ENCODE measurements around the gene MAP3K5.
"Not testable (repeated sequence)": the region's sequence is repeated elsewhere in the genome, so short reads cannot be mapped to it uniquely, and the experiment has no call there.

Gene MAP3K5

DNA sequence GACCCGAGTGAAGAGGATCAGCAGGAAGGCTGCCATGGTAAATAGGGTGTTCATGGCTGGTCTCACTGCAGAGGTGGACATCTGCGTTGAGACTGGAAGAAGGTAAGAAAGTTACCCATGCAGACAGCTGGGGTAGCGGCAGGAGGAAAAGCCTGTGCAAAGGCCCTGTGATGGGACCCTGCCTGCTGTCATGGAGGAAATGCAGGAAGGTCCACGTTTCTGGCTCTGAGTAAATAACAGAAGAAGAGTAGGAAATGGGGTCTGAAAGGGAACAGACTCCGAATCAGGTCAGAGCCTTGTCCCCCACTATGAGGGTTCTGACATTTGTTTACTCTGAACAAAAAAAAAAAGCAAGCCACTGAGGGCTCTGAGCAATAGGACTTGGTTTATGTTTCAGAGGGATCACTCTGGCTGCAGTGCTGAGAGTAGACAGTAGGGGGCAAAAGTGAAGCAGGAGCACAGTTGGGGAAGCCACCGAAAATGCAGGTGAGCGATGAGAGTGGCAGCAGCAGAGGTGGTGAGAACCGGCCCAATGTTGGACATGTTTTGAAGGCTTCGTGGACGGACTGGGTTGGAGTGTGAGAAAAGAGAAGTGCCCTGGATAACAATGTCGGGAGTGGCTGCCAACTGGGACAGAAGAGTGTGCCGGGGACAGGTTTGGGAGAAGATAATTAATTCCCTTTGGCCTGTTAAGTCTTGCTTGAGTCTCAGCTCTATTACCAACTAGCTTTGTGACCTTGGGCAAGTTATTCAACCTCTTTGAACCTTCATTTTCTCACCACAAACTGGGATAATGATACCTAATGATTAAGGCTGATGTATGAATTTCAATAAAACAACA, 184.1 kb downstream of the MAP3K5 start:
- DNase-seq (ENCODE audit: low spot score) = no peak

DNA sequence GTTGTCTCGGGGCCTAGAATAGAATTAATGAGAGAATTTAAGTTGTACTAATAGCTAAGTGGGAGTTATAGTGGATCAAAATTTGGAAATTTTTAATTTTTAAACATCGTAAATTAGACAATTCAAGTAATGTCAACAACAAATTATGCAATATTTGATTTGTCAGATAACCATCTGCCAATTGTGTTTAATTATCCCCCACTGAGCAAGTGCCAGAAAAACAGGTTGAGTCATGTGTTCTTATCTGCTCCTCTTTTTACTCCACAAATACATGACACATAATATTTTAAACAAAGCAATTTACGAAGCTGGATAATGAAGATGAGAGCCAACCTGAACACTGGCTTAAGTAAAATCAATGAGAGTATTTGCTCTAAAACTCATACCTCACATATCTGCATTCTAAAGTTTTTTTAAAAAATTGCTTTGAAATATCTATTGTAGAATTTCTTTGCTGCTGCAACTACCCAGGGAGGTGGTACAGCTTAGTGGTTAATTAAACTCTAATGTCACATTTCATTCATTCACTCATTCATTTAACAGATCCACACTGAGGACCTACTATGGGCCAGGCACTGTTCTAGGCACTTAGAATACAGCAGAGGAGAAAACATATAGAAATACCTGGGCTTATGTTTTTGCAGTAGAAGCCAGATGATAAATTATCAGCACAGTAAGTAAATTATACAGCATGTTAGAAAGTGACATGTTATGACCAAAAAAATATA, 184.9 kb downstream of the MAP3K5 start:
- no peak for DNase-seq (ENCODE audit: low spot score)

DNA sequence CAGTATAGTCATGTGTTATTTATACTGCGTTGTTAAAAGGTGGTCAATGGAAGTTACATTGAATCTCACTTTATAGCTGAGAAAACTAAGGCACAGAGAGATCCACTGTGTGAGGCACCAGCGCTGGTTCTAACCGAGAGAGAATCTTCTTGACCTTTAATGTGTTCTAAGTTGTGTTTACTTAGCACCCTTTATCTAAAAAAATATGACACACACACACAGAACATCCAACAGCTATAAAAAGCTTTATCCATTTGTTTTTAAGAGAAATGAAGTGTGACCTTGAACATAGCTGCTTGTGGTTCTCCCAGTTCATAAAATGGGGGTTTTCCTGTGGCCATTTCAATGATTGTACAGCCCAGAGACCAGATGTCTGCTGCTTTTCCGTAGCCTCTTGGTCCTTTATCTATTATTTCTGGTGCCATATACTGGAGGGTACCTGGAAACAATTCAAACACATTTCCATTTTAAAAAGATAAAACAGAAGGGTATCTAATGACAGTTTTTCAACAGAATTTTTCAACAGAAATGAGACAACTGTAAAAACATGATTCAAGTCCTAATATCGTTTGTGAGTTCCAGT, 187.3 kb downstream of the MAP3K5 start:
- DNase-seq (ENCODE audit: low spot score) = no peak

DNA sequence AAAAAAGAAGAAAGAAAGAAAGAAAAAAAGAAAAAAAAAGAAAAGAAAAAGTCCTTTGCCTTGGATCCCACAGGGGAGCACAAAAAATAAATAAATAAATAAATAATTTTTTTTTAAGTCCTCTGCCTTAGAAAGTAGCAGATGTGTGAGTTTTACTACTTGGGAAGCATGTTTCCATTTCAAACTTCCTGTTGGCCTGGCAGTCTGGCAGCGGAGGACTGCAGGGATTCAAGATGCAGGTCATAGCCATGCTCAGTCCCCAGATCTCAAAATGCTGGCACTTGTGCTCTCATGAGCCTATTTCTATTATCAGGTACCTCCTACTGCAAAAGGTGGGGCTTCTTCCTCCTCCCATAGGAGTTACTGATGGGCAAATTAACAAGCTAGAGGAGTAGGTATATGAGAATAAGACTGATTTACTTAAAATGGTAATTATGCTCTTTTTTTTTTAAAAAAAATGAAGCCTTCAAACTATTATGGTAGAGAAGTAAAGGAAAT, 187.9 kb downstream of the MAP3K5 start:
- DNase-seq (ENCODE audit: low spot score) = no peak

DNA sequence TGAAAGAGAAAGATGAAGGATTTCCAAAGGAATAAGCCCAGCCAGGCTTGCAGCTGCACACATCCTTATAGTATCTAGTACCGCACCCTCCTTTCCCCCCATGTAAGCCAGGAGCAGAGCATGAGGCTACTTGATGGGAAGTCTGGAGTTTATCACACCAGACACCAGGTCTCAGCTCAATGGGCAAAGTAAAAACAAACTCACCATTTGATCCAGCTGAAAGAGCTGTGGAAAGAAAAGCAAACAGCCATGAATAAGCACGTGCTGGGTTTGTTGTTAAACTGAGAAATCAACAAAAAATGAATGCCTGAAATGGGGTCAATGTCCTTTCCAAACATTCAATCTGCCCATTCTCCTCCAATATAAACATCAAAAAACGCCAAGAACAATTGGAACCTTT, 191.5 kb downstream of the MAP3K5 start:
- DNase-seq (ENCODE audit: low spot score) = no peak

DNA sequence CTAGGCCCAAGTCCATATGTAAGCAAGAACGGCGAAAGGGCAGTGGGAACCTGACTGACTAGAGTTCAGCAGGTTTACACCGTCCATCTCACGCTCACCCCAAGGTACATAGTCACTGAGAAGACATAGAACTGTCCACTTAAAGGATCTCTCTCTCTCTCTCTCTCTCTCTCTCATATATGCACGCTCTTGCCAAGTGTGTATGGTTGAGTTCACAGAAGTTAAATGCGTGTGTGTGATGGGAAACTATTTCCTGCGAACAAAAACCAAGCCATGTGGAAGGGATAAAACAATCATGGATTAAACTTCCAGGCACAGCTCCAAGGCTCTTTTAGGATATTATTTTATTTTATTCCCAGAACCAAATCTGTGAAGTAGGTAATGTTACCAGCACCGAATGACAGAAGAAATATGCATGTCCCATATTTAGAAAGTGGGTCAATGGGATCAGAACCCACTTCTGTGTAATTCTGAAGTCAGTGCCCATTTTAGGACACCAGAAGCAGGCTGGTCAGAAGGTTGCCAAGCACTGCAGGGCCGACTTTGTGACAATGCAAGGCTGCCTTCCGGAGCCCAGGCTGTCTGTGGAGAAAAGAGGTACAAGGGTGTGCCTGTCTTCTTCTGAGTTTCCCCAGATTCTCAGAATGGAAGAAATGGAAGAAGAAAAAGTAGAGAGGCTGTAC, 192.8 kb downstream of the MAP3K5 start:
- DNase-seq (ENCODE audit: low spot score) = no peak

DNA sequence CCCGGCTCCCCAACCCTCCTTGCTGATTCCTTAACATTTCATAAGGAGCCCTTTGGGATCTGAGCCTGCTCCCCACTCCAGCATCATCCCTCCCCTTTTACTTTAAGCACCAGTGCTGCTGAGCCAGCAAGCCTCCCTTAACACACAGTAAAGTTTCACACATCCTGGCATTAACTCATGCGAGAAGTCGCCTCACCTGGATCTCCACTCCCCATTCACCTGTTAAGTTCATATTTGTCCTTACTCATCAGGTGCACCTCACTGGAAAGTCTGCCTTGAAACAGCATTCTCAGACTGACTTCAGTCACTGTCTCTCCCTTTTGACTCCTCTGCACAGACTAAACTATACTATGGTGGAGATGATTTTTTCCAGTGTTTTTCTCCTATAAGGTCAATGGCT, 194.2 kb downstream of the MAP3K5 start:
- DNase-seq (ENCODE audit: low spot score) = no peak

DNA sequence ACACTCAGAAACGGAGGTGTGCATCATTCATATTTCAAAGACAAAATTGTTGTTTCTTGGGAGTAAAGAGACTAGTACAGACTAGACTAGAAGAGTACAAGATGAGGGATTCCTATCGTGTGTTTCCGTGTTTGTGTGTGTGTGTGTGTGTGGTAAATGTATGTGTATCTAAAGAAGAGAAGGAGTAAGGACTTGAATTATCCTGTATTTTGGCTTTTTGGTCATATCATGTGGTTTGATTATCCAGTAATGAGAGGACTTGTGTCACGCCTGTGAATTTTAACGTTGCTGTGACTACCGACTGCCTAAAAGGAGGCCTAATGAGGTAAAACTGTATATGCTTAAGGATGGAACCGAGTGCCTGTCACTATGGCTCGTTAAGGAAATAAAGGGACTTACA, 197.6 kb downstream of the MAP3K5 start:
- no peak for DNase-seq (ENCODE audit: low spot score)

DNA sequence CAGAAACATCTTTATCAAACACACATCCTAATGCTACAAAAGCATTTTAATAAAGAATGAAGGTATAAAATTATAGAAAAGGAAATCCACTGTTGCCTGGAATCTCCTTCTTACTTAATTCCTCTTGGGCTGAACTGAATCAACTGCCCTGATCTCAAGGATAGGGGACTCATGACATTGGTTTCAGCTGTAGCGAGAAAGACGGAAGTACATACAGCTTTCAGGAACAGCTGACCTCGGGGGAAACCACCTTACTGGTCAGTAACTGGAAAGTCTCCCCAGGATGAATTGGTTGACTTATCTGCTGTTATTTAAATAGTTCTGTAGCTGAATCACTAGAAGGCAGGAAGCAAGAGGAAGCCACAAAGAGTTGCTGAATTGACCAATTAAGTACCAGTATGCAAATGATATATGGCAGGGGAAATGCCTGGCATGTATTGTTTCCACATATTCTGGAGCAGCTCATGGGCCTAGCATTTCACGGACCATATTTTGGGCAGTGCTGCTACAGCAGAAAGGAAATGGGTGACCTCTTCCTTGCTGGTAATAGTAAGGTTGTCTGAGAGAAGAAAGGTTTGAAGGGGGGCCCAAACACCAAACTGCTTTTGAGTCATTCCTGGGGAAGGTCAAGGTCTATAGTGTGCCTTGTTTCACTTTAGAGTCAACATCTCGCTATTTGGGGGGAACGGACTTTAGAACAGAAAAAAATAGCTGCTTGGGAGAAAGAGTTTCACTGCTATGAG, 198.4 kb downstream of the MAP3K5 start:
- DNase-seq (ENCODE audit: low spot score) = no peak

DNA sequence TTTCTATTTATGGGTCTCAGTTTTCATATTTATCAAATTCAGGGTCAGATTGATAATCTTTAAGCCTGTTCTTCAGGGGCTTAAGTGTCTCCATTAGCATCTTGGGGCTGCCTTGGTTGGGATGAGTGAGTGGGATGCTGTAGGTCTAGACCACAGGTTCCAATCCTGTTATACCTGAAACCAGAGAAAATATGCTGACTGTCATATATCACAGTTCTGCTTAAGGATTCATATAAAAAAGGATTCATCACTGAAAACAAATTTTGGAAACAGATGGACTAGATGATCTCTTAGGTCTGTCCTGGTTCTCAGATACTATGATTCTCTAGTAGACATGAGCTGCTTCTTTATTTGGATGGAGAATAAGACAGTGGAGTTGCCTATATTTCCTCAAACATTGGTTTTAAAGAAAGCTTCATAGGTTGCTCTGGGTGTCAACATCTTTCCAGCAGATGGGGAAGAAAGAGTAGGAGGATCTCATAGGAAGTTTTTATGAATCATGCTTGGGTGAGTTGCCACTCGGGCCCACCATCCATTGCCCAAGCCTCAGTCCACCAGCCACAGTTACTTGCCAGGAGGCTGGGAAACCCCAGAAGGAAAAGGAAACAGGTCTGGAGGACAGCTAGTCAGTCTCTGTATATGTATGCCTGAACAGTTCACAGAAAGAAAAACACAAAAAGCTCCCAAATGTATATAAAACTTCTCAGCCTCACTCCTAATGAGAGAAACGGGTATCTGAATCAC, 199.2 kb downstream of the MAP3K5 start:
- no peak for DNase-seq (ENCODE audit: low spot score)

DNA sequence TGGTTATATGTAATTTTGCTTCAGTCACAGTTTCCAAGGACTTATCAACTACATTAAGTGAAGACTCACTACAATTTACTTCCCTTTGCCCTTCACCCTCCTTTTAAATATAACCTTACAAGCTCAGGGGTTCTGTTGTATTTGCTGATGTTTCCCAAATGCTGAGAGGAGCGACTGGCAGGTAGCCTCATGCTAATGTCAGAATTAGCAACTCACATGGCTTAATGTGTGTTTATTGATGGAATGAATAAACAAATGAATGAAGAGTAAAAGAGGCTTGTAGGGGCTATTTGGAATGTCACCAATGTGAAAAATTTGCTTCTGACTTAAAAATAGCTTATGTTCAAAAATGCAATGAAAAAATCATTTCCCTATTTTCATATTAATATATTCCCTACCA, 200.7 kb downstream of the MAP3K5 start:
- no peak for DNase-seq (ENCODE audit: low spot score)

DNA sequence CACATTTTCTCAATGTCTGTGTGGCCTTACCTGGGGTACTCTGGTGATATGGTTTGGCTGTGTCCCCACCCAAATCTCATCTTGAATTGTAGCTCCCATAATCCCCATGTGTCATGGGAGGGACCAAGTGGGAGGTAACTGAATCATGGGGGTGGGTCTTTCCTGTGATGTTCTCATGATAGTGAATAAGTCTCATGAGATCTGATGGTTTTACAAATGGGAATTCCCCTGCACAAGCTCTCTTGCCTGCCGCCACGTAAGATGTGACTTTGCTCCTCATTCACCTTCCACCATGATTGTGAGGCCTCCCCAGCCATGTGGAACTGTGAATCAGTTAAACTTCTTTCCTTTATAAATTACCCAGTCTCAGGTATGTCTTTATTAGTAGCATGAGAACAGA, 201.4 kb downstream of the MAP3K5 start:
- DNase-seq (ENCODE audit: low spot score) = not testable (repeated sequence)

DNA sequence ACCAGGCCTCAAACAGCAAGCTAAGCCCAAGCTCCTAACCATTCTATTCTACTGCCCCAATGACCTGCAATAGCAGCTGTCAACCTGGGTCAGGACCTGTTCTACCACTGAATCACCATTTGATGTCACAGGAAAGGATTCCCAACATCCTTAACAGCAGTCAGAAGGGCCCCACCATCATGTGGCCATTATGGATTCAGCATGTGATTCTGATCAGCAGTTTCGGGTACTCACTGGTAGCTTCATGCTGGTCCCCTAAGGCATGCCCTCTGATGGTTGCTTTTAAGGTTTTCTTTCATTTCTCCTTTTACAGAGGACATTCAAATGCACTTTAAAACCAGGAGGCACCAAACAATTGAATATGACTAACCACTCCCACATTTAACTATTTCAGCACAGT, 204.8 kb downstream of the MAP3K5 start:
- DNase-seq (ENCODE audit: low spot score) = no peak

DNA sequence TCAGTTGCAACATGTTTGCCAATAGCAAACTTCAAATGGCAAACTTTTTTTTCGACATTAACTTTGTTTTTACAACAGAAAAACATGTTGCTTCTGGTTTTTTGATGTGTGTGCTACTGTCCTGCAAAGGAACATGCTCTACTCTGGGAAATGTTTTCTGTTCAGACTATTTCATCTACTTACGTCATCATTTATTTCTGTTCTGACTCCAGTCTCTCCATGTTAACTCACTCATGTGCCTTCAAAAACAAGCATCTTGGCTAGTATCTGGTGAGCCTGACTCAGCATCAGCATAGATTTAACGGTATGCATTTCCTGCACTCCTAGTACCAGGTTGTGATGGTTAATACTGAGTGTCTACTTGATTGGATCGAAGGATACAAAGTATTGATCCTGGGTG, 206.0 kb downstream of the MAP3K5 start:
- DNase-seq (ENCODE audit: low spot score) = no peak

DNA sequence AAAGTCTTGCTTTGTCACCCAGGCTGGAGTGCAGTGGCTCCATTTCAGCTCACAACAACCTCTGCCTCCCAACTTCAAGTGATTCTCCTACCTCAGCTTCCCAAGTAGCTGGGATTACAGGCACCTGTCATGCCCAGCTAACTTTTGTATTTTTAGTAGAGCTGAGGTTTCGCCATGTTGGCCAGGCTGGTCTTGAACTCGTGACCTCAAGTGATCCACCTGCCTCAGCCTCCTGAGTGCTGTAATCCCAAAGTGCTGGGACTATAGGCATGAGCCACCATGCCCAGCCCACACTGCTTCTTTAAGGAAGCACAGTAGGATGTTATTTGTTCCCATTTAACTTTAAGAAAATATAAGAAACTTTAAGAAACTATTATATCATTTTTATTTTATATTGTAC, 206.8 kb downstream of the MAP3K5 start:
- not testable (repeated sequence) for DNase-seq (ENCODE audit: low spot score)

DNA sequence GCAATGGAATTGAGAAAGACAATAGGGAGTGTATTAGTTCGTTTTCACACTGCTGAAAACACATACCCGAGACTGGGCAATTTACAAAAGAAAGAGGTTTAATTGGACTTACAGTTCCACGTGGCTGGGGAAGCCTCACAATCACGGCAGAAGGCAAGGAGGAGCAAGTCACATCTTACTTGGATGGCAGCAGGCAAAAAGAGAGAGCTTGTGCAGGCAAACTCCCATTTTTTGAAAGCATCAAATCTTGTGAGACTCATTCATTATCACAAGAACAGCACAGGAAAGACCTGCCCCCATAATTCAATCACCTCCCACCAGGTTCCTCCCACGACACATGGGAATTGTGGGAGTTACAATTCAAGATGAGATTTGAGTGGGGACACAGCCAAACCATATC, 208.0 kb downstream of the MAP3K5 start:
- DNase-seq (ENCODE audit: low spot score) = not testable (repeated sequence)

DNA sequence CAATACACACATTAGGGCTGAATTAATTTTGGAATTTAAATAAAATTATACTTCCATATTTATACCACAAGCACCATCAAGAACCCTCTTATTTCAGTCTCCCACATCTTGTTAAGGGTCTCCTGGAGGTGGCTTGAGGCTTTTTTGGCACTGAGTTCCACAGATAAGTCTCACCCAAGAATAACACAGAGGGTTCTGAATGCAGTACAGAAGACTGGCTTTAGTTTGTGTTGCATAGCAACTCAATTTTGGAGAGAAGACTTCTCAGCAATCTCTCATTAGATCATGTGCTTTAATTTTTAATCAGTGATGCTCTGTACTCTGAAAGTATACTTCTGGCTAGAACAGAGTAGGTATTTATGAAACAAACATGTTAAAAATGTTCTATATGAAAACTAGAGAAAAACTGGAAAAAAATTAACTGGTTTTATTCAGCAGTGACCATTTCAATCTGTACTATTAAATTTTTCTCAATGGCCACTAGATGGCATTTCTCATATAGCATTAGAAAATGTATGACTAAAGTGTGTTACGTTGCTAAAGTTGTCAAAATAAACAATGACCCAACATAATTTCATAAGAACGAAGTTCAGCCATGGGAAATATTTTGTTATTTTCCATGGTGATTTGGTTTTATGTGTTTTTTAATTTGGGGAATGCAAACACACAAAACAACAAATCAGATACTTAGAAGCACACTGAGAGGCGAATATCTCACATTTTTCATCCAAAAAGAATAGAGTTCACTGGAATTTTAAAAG, 209.4 kb downstream of the MAP3K5 start:
- DNase-seq (ENCODE audit: low spot score) = no peak

DNA sequence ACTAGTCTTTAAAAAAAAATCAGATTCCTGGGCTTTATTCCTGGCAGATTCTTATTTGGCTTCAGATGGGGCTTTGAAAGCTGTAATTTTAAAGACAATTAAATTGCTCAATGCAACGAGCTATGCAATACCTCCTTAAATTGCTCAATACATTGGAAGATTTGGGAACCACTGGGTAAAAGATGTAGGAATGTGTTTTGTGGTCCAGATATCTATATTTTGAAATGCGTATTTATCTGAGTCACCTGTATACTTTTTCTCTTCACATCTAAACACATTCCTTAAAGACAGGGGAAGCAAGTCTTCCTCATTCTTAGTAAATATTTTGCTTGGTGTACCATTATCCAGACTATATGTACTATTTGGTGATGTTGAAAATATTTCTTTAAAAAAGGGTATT, 212.5 kb downstream of the MAP3K5 start:
- DNase-seq (ENCODE audit: low spot score) = no peak

DNA sequence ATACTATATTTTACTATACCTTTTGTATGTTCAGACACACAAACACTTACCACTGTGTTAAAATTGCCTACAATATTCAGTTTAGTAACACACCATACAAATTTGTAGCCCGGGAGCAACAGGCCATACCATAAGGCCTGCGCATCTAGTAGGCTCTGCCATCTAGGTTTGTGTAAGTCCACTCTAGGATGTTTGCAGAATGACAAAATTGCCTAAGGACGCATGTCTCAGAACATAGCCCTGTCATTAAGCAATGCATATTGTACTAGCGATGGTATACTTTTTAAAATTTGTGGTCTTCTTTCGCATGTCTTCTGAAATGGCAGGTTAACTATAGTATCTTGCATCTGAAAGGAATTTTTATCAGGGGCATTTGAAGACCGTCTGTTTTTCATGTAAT, 215.5 kb downstream of the MAP3K5 start:
- DNase-seq (ENCODE audit: low spot score) = no peak

DNA sequence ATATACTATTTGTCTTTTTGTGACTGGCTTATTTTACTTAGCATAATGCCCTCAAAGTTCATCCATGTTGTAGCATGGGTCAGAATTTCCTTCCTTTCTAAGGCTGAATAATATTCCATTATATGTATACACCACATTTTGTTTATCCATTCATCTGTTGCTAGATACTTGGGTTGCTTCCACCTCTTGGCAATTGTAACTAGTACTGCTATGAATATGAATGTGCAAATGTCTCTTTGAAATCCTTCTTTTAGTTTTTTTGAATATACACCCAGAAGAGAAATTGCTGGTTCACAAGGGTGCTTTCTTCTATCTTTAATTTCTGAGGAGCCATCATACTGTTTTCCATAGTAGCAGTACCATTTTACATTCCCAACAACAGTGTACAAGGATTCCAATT, 220.8 kb downstream of the MAP3K5 start:
- no peak for DNase-seq (ENCODE audit: low spot score)

All from HuH-7.5 (cell line).